Gastroesophageal sphincter (tissue), 4 donors: Measurements from ENCODE around the gene TDG. TPM values are rescaled to one million over a fixed set of nuclear protein-coding genes. Genes with fewer than 3 reads are reported as not detected.
"Not testable (repeated sequence)": the region's sequence is repeated elsewhere in the genome, so short reads cannot be mapped to it uniquely, and the experiment has no call there.

Experiments used
- ATAC-seq: fragments of 150-250 bp; one replicate; pipeline ENCODE4 v1.9.1; 2016; ENCODE audit warnings: mild to moderate bottlenecking, moderate library complexity
- H3K27ac ChIP-seq, 4 donors: fragments of 200-600 bp; sonication (generic) in 3 of 4; 1 replicate in 3 of 4; 2 replicates in 1 of 4; pipeline ENCODE4 v1.5.1; 2016 to 2019
- H3K27me3 ChIP-seq: fragments of 200-600 bp; sonication (generic); one replicate; pipeline ENCODE4 v1.5.1; 2019
- H3K36me3 ChIP-seq, 2 donors: fragments of 200-600 bp; sonication (generic); one replicate each; pipeline ENCODE4 v1.5.1; 2019; ENCODE audit warnings: control low read depth in 1 of 2
- H3K4me1 ChIP-seq, 3 donors: fragments of 200-600 bp; sonication (generic); 1 replicate in 2 of 3; 2 replicates in 1 of 3; pipeline ENCODE4 v1.5.1; 2016 to 2019; ENCODE audit warnings: control low read depth in 2 of 3
- H3K4me3 ChIP-seq, 2 donors: fragments of 200-600 bp; sonication (generic); one replicate each; pipeline ENCODE4 v1.5.1; 2019; ENCODE audit warnings: mild to moderate bottlenecking in 1 of 2, moderate library complexity in 1 of 2
- H3K9me3 ChIP-seq, 3 donors: fragments of 200-600 bp; sonication (generic); one replicate each; pipeline ENCODE4 v1.5.1; 2017 to 2019; ENCODE audit warnings: control low read depth in 2 of 3
- EP300 ChIP-seq: sonication (generic); formaldehyde crosslinking; IDR thresholded peaks from one replicate; pipeline ENCODE4 v1.6.1; 2017; ENCODE audit warnings: antibody characterized with exemption, mild to moderate bottlenecking
- POLR2A ChIP-seq, 2 donors: fragments of 450-650 bp; IDR thresholded peaks; one replicate each; pipeline ENCODE4 v1.6.1; 2017; ENCODE audit warnings: antibody characterized with exemption in 2 of 2, mild to moderate bottlenecking in 2 of 2, moderate library complexity in 1 of 2
- POLR2AphosphoS5 ChIP-seq: sonication (generic); formaldehyde crosslinking; IDR thresholded peaks from one replicate; pipeline ENCODE4 v1.6.1; 2017; ENCODE audit warnings: antibody characterized with exemption
- WGBS, 2 donors: methylation state at CpG; one replicate each; pipeline ENCODE4 v1.1.5; 2018; ENCODE audit warnings: low coverage in 1 of 2; 5-methylcytosine and 5-hydroxymethylcytosine counted together
- total RNA-seq, 4 donors: library from RNA; depleted of rRNA; stranded (reverse); fragments of >200 nt; gene quantifications; one replicate each; pipeline ENCODE4 v1.1.0, GENCODE V29; 2016
- TF ChIP-seq, protein P1 (sequence below), 4 experiments: fragments of 200-600 bp in 2 of 4; fragments of 450-650 bp in 2 of 4; sonication (generic) in 1 of 4; IDR thresholded peaks; one replicate each; pipeline ENCODE4 v1.5.1; 2017 to 2019; ENCODE audit warnings: antibody characterized with exemption in 4 of 4, mild to moderate bottlenecking in 2 of 4, moderate library complexity in 2 of 4

The TDG gene
- total RNA-seq, 4 donors from 2014 or later, result 12.5 to 30.4 (median 21.3) TPM

DNA sequence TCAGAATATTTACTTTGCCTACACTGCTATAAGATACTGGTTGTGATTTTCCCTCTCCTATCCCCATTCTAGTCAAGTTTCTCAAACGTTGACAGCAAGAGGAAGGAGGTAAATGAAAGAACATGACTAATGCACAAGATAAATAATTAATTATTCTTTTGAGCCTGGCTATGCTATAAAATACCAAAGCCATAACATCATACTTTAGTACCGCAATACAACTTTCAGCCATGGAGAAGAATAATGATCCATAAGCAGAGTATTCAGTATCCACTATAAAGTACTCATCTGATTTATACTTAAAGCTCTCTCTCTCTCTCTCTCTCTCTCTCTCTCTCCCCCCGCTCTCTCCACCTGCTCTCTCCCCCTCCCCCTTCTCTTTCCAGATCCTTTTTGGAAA is 41.3 kb downstream of the TDG start:
- no peak for TF ChIP-seq POLR2AphosphoS5
- TF ChIP-seq, protein P1, sequence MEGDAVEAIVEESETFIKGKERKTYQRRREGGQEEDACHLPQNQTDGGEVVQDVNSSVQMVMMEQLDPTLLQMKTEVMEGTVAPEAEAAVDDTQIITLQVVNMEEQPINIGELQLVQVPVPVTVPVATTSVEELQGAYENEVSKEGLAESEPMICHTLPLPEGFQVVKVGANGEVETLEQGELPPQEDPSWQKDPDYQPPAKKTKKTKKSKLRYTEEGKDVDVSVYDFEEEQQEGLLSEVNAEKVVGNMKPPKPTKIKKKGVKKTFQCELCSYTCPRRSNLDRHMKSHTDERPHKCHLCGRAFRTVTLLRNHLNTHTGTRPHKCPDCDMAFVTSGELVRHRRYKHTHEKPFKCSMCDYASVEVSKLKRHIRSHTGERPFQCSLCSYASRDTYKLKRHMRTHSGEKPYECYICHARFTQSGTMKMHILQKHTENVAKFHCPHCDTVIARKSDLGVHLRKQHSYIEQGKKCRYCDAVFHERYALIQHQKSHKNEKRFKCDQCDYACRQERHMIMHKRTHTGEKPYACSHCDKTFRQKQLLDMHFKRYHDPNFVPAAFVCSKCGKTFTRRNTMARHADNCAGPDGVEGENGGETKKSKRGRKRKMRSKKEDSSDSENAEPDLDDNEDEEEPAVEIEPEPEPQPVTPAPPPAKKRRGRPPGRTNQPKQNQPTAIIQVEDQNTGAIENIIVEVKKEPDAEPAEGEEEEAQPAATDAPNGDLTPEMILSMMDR (IDR thresholded peaks at IDR 0.05), result no peak
- TF ChIP-seq POLR2A (IDR thresholded peaks at IDR 0.05), result no peak
- no peak for TF ChIP-seq EP300
- ATAC-seq, result no peak
- Histone ChIP-seq H3K4me3 (no peak overlapping the region), H3K27ac (no peak overlapping the region), H3K4me1 (no peaks in the 10 kb centered on the region), H3K9me3 (no peaks in the 10 kb centered on the region), H3K27me3 (no peaks in the 10 kb centered on the region), H3K36me3 (peaks cover 0 to 4% of the 10 kb centered on the region in 2 donors)
- 25 to 39% methylated on average over 2 to 3 of the region's 3 CpGs for WGBS, 2 donors

DNA sequence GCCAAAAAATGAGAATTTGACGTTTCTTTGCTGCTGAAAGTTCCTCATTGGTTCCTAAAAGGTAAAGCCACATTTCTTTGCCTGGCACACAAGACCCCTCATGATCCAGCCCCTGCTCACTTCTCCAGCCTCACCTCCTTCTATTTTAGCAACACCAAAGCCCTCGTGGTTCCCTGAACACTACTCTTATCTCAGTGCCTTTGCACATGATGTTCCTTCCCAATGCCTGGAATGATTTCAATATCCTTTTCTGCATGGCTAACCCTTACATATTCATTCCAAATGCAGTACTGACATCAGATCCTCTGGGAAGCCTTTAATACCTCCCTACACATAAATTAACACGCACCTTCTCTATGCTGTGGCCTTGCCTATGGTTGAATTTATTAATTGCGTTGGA is 44.4 kb downstream of the TDG start:
- no peak overlapping the region for H3K27ac ChIP-seq
- no peak for TF ChIP-seq EP300
- no peak for TF ChIP-seq POLR2AphosphoS5
- TF ChIP-seq, protein P1 (IDR thresholded peaks at IDR 0.05), result no peak
- peaks cover 0 to 24% of the 10 kb centered on the region in 2 donors for H3K36me3 ChIP-seq
- ATAC-seq, result no peak
- WGBS, 2 donors, result 89 to 97% methylated on average over 4 of the region's 4 CpGs
- no peaks in the 10 kb centered on the region for H3K27me3 ChIP-seq
- no peaks in the 10 kb centered on the region for H3K9me3 ChIP-seq
- no peaks in the 10 kb centered on the region for H3K4me1 ChIP-seq
- H3K4me3 ChIP-seq, result no peak overlapping the region

- 61 to 88% methylated on average over 1 to 2 of the region's 2 CpGs for WGBS, 2 donors
- TF ChIP-seq POLR2AphosphoS5 (no peak), EP300 (no peak), POLR2A (IDR thresholded peaks at IDR 0.05) (no peak)
- TF ChIP-seq, protein P1 (IDR thresholded peaks at IDR 0.05), result no peak
- Histone ChIP-seq H3K4me1 (no peaks in the 10 kb centered on the region), H3K27ac (peak overlapping the region in 2 of 4 donors; percentile 37 to 49), H3K9me3 (no peaks in the 10 kb centered on the region), H3K4me3 (no peak overlapping the region), H3K36me3 (peaks cover 0 to 24% of the 10 kb centered on the region in 2 donors), H3K27me3 (no peaks in the 10 kb centered on the region)
- ATAC-seq, result no peak
Observed at GRCh38 chr12:104010606-104011169, 45.0 kb downstream of the TDG start.

DNA sequence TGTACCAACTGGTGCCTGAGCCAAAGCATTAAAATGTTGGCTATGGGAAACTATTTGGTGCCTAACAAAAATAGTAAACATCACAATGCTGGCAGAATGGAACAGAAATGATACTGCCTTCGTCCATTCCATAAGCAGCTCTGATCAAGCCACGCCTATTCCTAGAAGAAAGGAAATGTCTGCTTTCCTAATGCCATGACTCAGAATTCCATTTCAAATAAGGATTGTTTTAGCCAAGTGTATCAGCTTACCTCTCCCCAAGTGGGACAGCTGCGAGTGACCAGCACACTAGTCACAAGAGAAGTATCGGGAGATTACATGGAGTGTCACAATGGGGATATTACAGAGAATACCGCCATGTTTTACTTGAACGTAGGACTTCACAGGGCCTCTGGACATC is 45.6 kb downstream of the TDG start:
- ATAC-seq, result no peak
- Histone ChIP-seq H3K27ac (peak overlapping the region in 1 of 4 donors; percentile 37), H3K4me1 (no peaks in the 10 kb centered on the region), H3K4me3 (no peak overlapping the region), H3K27me3 (no peaks in the 10 kb centered on the region), H3K9me3 (no peaks in the 10 kb centered on the region), H3K36me3 (peaks cover 0 to 27% of the 10 kb centered on the region in 2 donors)
- 61 to 74% methylated on average over 6 of the region's 6 CpGs for WGBS, 2 donors
- TF ChIP-seq EP300 (no peak), POLR2A (IDR thresholded peaks at IDR 0.05) (no peak), POLR2AphosphoS5 (no peak)
- TF ChIP-seq, protein P1 (IDR thresholded peaks at IDR 0.05), result no peak

- 65 to 67% methylated on average over 4 of the region's 4 CpGs for WGBS, 2 donors
- Histone ChIP-seq H3K4me1 (no peaks in the 10 kb centered on the region), H3K36me3 (peaks cover 0 to 28% of the 10 kb centered on the region in 2 donors), H3K9me3 (no peaks in the 10 kb centered on the region), H3K27me3 (no peaks in the 10 kb centered on the region), H3K4me3 (no peak overlapping the region), H3K27ac (no peak overlapping the region)
- no peak for TF ChIP-seq EP300
- no peak for TF ChIP-seq POLR2AphosphoS5
- TF ChIP-seq, protein P1 (IDR thresholded peaks at IDR 0.05), result no peak
- TF ChIP-seq POLR2A (IDR thresholded peaks at IDR 0.05), result no peak
- no peak for ATAC-seq
Observed at GRCh38 chr12:104012331-104012730, 46.7 kb downstream of the TDG start.

DNA sequence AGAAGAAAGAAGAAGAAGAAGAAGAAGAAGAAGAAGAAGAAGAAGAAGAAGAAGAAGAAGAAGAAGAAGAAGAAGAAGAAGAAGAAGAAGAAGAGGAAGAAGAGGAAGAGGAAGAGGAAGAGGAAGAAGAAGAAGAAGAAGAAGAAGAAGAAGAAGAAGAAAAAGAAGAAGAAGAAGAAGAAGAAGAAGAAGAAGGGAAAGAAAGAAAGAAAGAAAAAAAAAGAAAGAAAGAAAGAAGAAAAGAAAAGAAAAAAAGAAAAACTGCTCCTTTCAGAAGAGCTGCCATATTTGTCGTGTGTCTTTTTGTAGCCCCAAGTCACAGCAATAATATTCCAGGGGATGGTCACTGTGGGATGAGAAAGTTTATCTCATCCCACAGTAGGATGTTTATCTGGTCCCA is 56.2 kb downstream of the TDG start:
- H3K4me3 ChIP-seq, H3K27ac ChIP-seq, H3K27me3 ChIP-seq, H3K4me1 ChIP-seq, H3K36me3 ChIP-seq, H3K9me3 ChIP-seq, ATAC-seq: not testable (repeated sequence)
- WGBS, 2 donors, result 86 to 100% methylated on average over 1 of the region's 1 CpG
